GM12872 (cell line): Measurements from ENCODE around the gene CTNNBL1.

Source experiments
- TF ChIP-seq, protein P1 (sequence below): IDR thresholded peaks from 3 replicates; pipeline ENCODE4 v1.5.1; 2011; ENCODE audit warnings: low read depth, mild to moderate bottlenecking, low read length, moderate library complexity; ENCODE audit not compliant: insufficient read depth

The CTNNBL1 gene

GRCh38 chr20:37697314-37697713, 3.5 kb downstream of the CTNNBL1 start:
- TF ChIP-seq, protein P1, sequence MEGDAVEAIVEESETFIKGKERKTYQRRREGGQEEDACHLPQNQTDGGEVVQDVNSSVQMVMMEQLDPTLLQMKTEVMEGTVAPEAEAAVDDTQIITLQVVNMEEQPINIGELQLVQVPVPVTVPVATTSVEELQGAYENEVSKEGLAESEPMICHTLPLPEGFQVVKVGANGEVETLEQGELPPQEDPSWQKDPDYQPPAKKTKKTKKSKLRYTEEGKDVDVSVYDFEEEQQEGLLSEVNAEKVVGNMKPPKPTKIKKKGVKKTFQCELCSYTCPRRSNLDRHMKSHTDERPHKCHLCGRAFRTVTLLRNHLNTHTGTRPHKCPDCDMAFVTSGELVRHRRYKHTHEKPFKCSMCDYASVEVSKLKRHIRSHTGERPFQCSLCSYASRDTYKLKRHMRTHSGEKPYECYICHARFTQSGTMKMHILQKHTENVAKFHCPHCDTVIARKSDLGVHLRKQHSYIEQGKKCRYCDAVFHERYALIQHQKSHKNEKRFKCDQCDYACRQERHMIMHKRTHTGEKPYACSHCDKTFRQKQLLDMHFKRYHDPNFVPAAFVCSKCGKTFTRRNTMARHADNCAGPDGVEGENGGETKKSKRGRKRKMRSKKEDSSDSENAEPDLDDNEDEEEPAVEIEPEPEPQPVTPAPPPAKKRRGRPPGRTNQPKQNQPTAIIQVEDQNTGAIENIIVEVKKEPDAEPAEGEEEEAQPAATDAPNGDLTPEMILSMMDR = no peak

DNA sequence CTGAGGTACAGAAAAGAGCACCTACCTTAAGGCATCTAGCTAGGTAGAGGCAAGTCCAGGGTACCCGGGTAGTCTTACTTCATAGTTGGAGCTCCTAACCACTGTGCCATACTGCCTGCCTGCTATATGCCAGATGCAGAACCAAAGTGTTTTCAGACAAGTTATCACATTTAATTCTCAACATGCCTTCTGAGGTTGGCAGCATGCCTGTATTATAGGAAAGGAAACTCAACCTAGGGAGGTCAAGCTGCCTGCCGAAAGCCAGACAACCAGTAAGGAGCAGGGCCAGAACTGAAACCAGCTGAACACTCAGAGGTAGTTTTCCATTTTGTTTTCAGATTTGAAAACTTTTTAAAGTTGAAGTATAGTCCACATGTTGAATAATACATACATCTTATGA, 5.4 kb downstream of the CTNNBL1 start:
- TF ChIP-seq, protein P1 = no peak

GRCh38 chr20:37700301-37700700, 6.5 kb downstream of the CTNNBL1 start:
- TF ChIP-seq, protein P1 = no peak

DNA sequence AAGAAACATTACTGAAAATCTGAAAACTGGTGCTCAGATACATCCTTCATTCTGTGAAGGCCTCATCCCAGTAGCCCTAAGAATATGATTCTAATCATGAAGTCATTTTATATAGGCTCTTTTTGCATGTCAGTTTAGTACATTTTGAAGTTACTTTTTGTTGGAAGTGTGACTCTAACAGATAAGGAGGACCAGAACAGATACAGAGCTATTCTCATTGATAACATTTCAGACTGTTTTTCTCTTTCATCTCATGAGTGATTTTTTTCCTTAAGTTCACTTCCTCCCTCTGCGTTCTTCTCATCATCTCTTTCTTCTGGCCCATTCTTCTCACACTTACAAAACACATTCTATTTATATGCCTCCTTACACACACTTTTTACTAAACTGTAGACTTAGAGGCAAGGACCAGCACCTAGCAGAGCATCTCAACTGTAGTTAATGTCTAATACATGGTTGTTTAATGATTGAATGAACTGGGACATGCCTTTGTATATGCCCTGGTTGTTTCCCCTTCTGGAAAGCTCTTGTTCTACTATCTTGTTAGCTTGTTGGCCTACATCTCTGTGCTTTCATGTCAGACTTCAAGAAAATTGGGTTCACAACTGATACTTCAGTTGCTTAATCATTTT, 8.7 kb downstream of the CTNNBL1 start:
- TF ChIP-seq, protein P1 = no peak

DNA sequence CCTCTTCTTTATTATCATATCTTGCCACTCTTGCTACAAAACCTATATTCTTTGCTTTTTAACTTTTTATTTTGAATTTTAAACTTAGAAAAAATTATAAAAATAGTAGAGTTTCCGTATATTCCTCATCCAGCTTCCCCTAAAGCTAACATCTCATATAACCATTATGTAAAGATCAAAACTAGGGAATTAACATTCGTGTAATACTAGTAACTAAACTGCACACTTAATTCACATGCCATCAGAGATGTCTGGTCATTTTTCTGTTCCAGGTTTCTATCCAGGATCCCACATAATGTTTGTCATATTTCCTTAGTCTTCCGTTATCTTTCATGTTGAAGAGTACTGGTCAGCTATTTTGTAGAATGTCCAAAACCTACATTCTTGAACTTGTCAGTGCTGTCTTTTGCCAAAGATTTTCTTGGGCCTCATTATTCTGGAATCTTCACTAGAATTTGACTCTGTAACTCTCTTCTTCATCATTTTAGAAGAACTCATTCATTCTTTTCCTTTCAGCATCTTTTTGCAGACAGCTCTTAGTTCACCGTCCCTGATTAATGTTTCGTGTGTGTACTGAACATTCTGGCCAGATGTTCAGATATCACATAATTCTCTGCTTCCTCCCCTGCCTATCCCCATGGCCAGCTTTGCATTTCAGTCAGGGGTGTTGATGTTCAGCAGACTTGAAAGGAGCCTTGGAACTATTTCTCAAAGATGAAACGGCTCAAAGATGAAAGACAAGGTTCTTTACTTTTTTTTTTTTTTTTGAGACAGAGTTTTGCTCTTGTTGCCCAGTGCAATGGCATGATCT, 9.4 kb downstream of the CTNNBL1 start:
- TF ChIP-seq, protein P1 = no peak

DNA sequence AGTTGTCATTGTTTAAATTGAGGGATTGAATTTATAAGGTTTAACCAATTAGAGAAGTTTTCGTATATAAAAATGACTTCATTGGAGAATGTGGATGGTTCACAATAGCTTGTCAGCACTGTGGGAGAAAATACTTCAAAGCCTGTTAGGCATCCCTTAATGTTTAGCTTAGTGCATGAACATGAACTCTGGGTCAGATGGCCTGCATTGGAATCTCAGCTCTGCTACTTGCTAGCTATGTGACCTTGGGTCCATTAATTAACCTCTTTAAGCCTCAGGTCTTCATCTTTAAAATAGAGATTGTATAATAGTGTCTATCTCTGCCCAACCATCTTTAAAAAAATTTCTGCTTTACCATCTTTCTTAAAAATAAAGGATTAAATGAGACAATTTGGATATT, 11.1 kb downstream of the CTNNBL1 start:
- TF ChIP-seq, protein P1 = no peak

DNA sequence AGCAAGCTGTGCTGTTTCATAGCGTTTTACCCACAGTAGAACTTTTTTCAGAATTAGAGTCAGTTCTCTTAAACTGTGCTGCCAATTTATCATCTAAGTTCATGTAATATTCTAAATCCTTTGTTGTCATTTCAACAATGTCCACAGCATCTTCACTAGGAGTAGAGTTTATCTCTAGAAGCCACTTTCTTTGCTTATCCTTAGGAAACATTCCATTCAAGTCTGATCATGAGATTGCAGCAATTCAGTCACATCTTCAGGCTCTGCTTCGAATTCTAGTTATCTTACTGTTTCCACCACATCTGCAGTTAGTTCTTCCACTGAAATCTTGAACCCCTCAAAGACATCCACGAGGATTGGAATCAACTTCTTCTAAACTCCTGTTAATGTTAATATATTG, 12.5 kb downstream of the CTNNBL1 start:
- TF ChIP-seq, protein P1 = no peak
